RCC 7860 (cell line): ENCODE measurements around the gene FFAR2.
"Not testable (repeated sequence)": the region's sequence is repeated elsewhere in the genome, so short reads cannot be mapped to it uniquely, and the experiment has no call there.

ENCODE experiments used
- DNase-seq: peaks from one replicate; pipeline ENCODE4 v3.0.0-alpha.2; 2015; ENCODE audit warnings: low spot score
- FAIRE-seq: peaks from 2 replicates; lab custom pipeline; 2012; peaks lifted over from hg19 to GRCh38; lab: Jason Lieb, UNC

The FFAR2 gene

GRCh38 chr19:35454663-35455062 is 6.6 kb downstream of the FFAR2 start:
- DNase-seq (no peak), FAIRE-seq (no peak)

- no peak for DNase-seq
- FAIRE-seq = no peak
These were observed 7.7 kb downstream of the FFAR2 start for GRCh38 chr19:35455616-35456201.

- DNase-seq (no peak), FAIRE-seq (no peak)
These were observed 9.1 kb downstream of the FFAR2 start for GRCh38 chr19:35457173-35457572.

- DNase-seq (no peak), FAIRE-seq (no peak)
These were observed 10.1 kb downstream of the FFAR2 start for GRCh38 chr19:35458192-35458591.

GRCh38 chr19:35458731-35459391 is 10.8 kb downstream of the FFAR2 start:
- DNase-seq (no peak), FAIRE-seq (no peak)

GRCh38 chr19:35459414-35460082 is 11.5 kb downstream of the FFAR2 start:
- FAIRE-seq = no peak
- no peak for DNase-seq

- FAIRE-seq = no peak
- no peak for DNase-seq
These were observed 12.6 kb downstream of the FFAR2 start for GRCh38 chr19:35460608-35461007.

GRCh38 chr19:35461060-35461459 is 13.0 kb downstream of the FFAR2 start:
- no peak for DNase-seq
- FAIRE-seq = no peak

- not testable (repeated sequence) for FAIRE-seq, DNase-seq
These were observed 13.7 kb downstream of the FFAR2 start for GRCh38 chr19:35461788-35462187.

GRCh38 chr19:35462476-35462953 is 14.5 kb downstream of the FFAR2 start:
- FAIRE-seq = no peak
- no peak for DNase-seq

GRCh38 chr19:35462956-35463355 is 14.9 kb downstream of the FFAR2 start:
- not testable (repeated sequence) for DNase-seq, FAIRE-seq

GRCh38 chr19:35466259-35466658 is 18.2 kb downstream of the FFAR2 start:
- DNase-seq (no peak), FAIRE-seq (no peak)

GRCh38 chr19:35468637-35469036 is 20.6 kb downstream of the FFAR2 start:
- FAIRE-seq = no peak
- DNase-seq = no peak

- no peak for FAIRE-seq
These were observed 22.1 kb downstream of the FFAR2 start for GRCh38 chr19:35470128-35470527.

GRCh38 chr19:35471075-35471474 is 23.0 kb downstream of the FFAR2 start:
- FAIRE-seq, DNase-seq: not testable (repeated sequence)

More at GRCh38 chr19:35470128-35470527, 22.1 kb downstream of the FFAR2 start:
- DNase-seq = no peak

- DNase-seq (no peak), FAIRE-seq (no peak)
These were observed 23.9 kb downstream of the FFAR2 start for GRCh38 chr19:35471946-35472345.

GRCh38 chr19:35474104-35474503 is 26.0 kb downstream of the FFAR2 start:
- DNase-seq = no peak
- FAIRE-seq = no peak

- not testable (repeated sequence) for DNase-seq, FAIRE-seq
These were observed 26.5 kb downstream of the FFAR2 start for GRCh38 chr19:35474594-35474993.

- DNase-seq (no peak), FAIRE-seq (no peak)
These were observed 28.1 kb downstream of the FFAR2 start for GRCh38 chr19:35476149-35476548.

- DNase-seq = no peak
- FAIRE-seq = no peak
These were observed 31.0 kb downstream of the FFAR2 start for GRCh38 chr19:35478794-35479677.

GRCh38 chr19:35483089-35483488 is 35.0 kb downstream of the FFAR2 start:
- no peak for FAIRE-seq
- DNase-seq = no peak
